ENCODE measurements around the gene ZBTB7C.

ZBTB7C gene

DNA sequence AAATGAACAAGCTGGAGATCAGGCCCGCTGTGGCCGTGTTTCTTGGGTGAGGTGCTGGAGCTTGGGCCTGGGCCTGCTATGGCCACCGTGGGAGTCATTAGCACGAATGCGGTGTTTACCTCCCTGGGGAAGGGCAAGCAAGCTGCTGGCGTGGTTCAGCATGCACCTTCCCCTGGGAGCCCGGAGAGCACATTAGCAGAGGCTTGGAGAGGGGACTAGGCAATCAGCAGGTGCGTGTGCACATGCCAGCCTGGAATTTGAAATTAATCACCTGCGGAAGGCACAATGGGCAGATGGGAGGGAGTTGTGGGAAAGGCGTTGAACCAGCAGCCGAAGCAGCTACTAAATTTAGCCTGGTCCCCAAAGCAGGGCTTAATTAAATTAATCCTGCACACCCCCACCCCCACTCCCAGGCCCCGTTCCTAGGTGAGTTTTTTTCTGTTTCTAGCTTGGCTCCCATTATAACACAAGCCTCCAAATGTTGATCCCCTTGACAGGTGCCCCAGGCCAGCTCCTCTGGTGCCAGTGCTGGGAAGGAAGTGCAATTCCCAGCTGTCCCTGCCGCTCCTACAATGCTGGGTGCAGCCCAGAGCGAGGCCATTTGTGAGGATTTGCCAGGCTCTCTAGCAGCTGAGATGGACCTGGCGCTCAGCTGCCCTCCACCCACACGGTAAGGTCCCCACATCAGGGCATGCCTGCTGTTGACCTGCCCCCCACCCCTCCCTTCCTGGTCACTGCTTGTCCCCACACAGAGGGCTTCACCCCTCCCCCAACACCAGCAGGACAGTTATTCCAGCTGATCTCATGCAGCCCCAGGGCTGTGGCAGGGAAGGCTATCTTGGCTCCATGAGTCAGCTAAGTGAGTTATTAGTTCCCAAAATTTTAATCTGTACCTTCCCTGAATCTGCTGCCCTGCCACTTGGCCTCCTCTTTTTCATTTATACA lies 115.0 kb downstream of the ZBTB7C start:
- no peaks in the 10 kb centered on the region for H3K4me1 ChIP-seq (ENCODE audit: insufficient read depth, low read length, poor library complexity, severe bottlenecking)
- H3K27me3 ChIP-seq (ENCODE audit: insufficient read depth, low read length, poor library complexity, severe bottlenecking): no peaks in the 10 kb centered on the region
- H3K4me2 ChIP-seq (ENCODE audit: low read depth, low read length, poor library complexity, severe bottlenecking): no peak overlapping the region
- no peaks in the 10 kb centered on the region for H3F3A ChIP-seq (ENCODE audit: low read depth)
- TF ChIP-seq EZH2phosphoT487 (IDR thresholded peaks at IDR 0.05; ENCODE audit: borderline replicate concordance): no peak
- TF ChIP-seq, protein P1, sequence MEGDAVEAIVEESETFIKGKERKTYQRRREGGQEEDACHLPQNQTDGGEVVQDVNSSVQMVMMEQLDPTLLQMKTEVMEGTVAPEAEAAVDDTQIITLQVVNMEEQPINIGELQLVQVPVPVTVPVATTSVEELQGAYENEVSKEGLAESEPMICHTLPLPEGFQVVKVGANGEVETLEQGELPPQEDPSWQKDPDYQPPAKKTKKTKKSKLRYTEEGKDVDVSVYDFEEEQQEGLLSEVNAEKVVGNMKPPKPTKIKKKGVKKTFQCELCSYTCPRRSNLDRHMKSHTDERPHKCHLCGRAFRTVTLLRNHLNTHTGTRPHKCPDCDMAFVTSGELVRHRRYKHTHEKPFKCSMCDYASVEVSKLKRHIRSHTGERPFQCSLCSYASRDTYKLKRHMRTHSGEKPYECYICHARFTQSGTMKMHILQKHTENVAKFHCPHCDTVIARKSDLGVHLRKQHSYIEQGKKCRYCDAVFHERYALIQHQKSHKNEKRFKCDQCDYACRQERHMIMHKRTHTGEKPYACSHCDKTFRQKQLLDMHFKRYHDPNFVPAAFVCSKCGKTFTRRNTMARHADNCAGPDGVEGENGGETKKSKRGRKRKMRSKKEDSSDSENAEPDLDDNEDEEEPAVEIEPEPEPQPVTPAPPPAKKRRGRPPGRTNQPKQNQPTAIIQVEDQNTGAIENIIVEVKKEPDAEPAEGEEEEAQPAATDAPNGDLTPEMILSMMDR (conservative IDR thresholded peaks at IDR 0.05; ENCODE audit: low read length): no peak
- H3K79me2 ChIP-seq (ENCODE audit: insufficient read depth, low read length): no peaks in the 10 kb centered on the region
- no peaks in the 10 kb centered on the region for H3K36me3 ChIP-seq (ENCODE audit: insufficient read depth, low read length)
- no peak overlapping the region for H3K9ac ChIP-seq (ENCODE audit: low read depth, low read length, poor library complexity, severe bottlenecking)
- no peak overlapping the region for H2AFZ ChIP-seq (ENCODE audit: low read length)
- no peaks in the 10 kb centered on the region for H3K9me3 ChIP-seq (ENCODE audit: insufficient read depth, low read depth, low read length)
- H4K20me1 ChIP-seq (ENCODE audit: insufficient read depth, low read length, poor library complexity, severe bottlenecking): no peaks in the 10 kb centered on the region
- no peaks in the 10 kb centered on the region for H3K9me2 ChIP-seq (replicated peaks; ENCODE audit: low read depth, low read length)
- no peak overlapping the region for H3K4me3 ChIP-seq (ENCODE audit: low read length, poor library complexity, severe bottlenecking)

DNA sequence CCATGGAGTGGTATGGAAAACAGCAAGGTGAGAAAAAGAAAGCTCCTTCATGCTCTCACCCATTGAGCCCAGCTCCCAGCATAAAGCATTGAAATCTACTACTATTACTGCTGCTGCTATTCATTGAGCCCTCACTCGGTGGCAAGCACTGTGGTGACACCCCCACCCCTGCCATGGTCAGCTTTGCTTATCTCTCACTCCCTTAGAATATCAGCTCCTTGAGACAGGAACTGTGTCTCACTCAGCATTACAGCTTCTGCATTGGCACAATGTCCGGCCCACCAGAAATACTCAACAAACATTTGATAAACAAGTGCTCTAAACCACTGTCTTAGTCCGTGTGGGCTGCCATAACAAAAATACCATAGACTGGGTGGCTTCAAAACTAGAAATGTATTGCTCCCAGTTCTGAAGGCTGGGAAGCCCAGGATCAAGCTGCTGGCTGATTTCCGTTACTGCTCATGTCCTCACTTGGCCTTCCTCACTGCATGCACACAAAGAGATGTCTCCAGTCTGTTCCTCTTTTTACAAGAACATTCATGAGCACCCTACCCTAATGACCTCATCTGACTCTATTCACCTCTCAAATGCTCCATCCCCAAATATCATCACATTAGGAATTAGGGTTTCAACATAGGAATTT lies 116.3 kb downstream of the ZBTB7C start:
- Histone ChIP-seq H3K36me3 (ENCODE audit: insufficient read depth, low read length) (no peaks in the 10 kb centered on the region), H3K4me3 (ENCODE audit: low read length, poor library complexity, severe bottlenecking) (no peak overlapping the region), H3K79me2 (ENCODE audit: insufficient read depth, low read length) (no peaks in the 10 kb centered on the region), H3K4me1 (ENCODE audit: insufficient read depth, low read length, poor library complexity, severe bottlenecking) (no peaks in the 10 kb centered on the region), H2AFZ (ENCODE audit: low read length) (no peak overlapping the region), H3K9me3 (ENCODE audit: insufficient read depth, low read depth, low read length) (no peaks in the 10 kb centered on the region), H3K27me3 (ENCODE audit: insufficient read depth, low read length, poor library complexity, severe bottlenecking) (no peaks in the 10 kb centered on the region), H4K20me1 (ENCODE audit: insufficient read depth, low read length, poor library complexity, severe bottlenecking) (no peaks in the 10 kb centered on the region), H3K9ac (ENCODE audit: low read depth, low read length, poor library complexity, severe bottlenecking) (no peak overlapping the region), H3K4me2 (ENCODE audit: low read depth, low read length, poor library complexity, severe bottlenecking) (no peak overlapping the region), H3F3A (ENCODE audit: low read depth) (no peaks in the 10 kb centered on the region), H3K9me2 (replicated peaks; ENCODE audit: low read depth, low read length) (no peaks in the 10 kb centered on the region)
- TF ChIP-seq EZH2phosphoT487 (IDR thresholded peaks at IDR 0.05; ENCODE audit: borderline replicate concordance): no peak
- TF ChIP-seq, protein P1 (conservative IDR thresholded peaks at IDR 0.05; ENCODE audit: low read length): no peak

DNA sequence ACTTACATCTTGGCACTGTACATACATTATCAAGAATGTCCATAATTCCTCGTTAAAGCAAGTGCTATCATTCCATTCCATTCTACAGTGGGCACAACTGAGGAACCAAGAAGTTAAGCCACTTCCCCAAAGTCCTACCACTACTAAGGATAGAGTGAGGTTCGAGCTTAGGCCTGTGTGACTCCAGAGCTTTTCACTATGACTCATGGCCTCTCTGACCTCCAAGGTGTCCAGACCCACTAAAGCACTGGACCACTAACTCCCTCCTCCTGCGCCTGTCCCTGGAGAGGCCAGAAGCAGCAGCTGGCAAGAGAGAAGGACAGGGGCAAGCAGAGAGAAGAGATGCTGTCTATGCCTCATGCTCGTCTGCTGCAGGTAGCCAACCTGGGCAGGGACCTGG lies 117.0 kb downstream of the ZBTB7C start:
- no peak overlapping the region for H3K9ac ChIP-seq (ENCODE audit: low read depth, low read length, poor library complexity, severe bottlenecking)
- no peaks in the 10 kb centered on the region for H3K27me3 ChIP-seq (ENCODE audit: insufficient read depth, low read length, poor library complexity, severe bottlenecking)
- no peak for TF ChIP-seq EZH2phosphoT487 (IDR thresholded peaks at IDR 0.05; ENCODE audit: borderline replicate concordance)
- TF ChIP-seq, protein P1 (conservative IDR thresholded peaks at IDR 0.05; ENCODE audit: low read length): no peak
- H3K4me1 ChIP-seq (ENCODE audit: insufficient read depth, low read length, poor library complexity, severe bottlenecking): no peaks in the 10 kb centered on the region
- H2AFZ ChIP-seq (ENCODE audit: low read length): no peak overlapping the region
- H3K9me3 ChIP-seq (ENCODE audit: insufficient read depth, low read depth, low read length): no peaks in the 10 kb centered on the region
- no peak overlapping the region for H3K4me2 ChIP-seq (ENCODE audit: low read depth, low read length, poor library complexity, severe bottlenecking)
- H3F3A ChIP-seq (ENCODE audit: low read depth): no peaks in the 10 kb centered on the region
- no peaks in the 10 kb centered on the region for H4K20me1 ChIP-seq (ENCODE audit: insufficient read depth, low read length, poor library complexity, severe bottlenecking)
- H3K4me3 ChIP-seq (ENCODE audit: low read length, poor library complexity, severe bottlenecking): no peak overlapping the region
- H3K79me2 ChIP-seq (ENCODE audit: insufficient read depth, low read length): no peaks in the 10 kb centered on the region
- H3K9me2 ChIP-seq (replicated peaks; ENCODE audit: low read depth, low read length): no peaks in the 10 kb centered on the region
- no peaks in the 10 kb centered on the region for H3K36me3 ChIP-seq (ENCODE audit: insufficient read depth, low read length)

Measured in Loucy (cell line).